ENCODE data around the gene MAGEB1.

MAGEB1 gene, protein sequence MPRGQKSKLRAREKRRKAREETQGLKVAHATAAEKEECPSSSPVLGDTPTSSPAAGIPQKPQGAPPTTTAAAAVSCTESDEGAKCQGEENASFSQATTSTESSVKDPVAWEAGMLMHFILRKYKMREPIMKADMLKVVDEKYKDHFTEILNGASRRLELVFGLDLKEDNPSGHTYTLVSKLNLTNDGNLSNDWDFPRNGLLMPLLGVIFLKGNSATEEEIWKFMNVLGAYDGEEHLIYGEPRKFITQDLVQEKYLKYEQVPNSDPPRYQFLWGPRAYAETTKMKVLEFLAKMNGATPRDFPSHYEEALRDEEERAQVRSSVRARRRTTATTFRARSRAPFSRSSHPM

DNA sequence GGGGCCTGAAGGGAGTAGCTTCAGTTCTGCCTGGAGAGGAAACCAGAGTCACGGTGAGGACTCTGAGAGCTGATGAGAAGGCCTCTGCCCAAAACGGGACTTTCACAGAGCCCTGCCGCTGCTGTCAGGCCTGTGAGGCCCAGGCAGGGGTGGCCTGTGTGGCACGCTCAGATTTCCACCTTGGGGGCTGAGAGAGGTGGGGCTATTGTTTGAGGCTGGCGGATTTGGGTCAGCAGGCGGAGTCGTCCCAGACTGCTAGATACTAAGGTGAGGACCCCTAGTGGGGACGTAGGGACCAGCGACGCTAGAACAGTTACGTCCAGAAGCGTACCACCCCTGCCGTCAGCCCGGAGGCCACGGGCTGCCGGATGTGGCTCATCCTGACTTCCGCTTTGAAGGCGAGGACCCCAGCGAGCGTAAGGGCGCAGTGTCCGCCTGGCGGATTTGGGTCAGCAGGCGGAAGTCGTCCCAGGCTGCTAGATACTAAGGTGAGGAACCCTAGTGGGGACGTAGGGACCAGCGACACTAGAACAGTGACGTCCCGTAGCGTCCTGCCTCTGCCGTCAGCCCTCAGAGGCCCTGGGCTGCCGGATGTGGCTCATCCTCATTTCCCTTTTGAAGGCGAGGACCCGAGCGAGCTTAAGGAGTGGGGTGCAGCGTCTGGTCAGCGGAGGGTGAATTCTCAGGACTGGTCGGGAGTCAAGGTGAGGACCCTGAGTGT is at the start of gene MAGEB1:
Gene MAGEB1, plus strand, starts transcription at position 378 of the 721 bp plus-strand sequence. CDS start 3,348 bp downstream, outside the sequence.
- DNase-seq (ENCODE audit: low read depth): no peak
- TF ChIP-seq, protein P1, sequence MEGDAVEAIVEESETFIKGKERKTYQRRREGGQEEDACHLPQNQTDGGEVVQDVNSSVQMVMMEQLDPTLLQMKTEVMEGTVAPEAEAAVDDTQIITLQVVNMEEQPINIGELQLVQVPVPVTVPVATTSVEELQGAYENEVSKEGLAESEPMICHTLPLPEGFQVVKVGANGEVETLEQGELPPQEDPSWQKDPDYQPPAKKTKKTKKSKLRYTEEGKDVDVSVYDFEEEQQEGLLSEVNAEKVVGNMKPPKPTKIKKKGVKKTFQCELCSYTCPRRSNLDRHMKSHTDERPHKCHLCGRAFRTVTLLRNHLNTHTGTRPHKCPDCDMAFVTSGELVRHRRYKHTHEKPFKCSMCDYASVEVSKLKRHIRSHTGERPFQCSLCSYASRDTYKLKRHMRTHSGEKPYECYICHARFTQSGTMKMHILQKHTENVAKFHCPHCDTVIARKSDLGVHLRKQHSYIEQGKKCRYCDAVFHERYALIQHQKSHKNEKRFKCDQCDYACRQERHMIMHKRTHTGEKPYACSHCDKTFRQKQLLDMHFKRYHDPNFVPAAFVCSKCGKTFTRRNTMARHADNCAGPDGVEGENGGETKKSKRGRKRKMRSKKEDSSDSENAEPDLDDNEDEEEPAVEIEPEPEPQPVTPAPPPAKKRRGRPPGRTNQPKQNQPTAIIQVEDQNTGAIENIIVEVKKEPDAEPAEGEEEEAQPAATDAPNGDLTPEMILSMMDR (conservative IDR thresholded peaks at IDR 0.05; ENCODE audit: low read length): no peak
- no peak within 1 kb of the TSS for H3K4me3 ChIP-seq (ENCODE audit: low read length)

DNA sequence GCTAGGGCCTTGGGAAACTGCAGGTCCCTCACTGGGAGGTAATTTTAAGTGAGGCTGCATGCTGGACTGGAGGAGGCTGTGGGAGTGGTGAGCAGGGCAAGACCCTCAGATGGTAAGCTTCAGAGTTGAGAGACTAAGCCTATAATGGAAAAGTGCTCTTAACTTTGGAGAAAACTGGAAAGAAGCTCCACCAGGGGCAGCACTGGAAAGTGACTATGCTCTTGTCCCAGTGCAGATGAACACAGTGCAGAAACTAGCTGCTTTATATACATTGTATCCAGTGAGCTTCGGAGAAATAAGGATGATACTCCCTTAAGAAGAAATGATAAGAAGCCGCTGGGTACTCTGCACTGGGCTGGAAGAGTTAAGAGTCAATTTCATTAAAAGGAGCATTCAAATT is 34.8 kb upstream of the MAGEB1 start:
- DNase-seq (ENCODE audit: low read depth): no peak
- H3K4me3 ChIP-seq (ENCODE audit: low read length): no peak overlapping the region
- TF ChIP-seq, protein P1 (conservative IDR thresholded peaks at IDR 0.05; ENCODE audit: low read length): no peak

DNA sequence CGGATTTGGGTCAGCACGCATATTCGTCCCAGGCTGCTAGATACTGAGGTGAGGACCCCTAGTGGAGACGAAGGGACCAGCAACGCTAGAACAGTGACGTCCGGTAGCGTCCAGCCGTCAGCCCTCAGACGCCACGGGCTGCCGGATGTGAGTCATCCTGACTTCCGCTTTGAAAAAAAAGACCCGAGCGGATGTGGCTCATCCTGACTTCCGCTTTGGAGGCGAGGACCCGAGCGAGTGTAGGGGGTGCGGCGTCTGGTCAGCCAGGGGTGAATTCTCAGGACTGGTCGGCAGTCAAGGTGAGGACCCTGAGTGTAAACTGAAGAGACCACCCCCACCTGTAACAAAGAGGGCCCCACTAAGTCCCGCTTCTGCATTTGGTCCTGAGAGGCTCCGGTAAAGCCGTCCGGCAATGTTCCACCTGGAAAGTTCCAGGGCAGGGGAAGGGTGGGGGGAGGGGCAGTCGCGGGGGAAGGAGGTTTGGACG is 31.5 kb upstream of the MAGEB1 start, which contains the start of gene MAGEB2:
Gene MAGEB2, plus strand, starts transcription at position 207 of the 487 bp plus-strand sequence. CDS start 3,018 bp downstream, outside the sequence.
- DNase-seq (ENCODE audit: low read depth): no peak
- TF ChIP-seq, protein P1 (conservative IDR thresholded peaks at IDR 0.05; ENCODE audit: low read length): no peak

DNA sequence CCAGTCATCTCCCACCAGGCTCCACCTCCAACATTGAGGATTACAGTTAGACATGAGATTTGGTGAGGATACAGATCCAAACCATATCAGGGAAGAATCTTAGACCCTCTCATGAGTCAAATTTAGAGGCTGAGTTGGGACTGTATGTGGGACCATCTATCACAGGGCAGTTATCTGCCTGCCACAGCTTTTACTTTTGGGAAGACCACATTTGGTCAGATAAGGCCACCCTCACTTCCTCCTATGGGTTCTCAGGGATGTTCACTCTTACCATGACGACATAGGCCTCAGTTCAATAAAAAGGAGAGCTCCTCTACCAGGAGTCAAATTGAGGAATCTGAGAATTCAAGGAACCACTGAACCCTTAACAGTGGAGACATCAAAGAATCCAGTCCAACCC is 29.5 kb upstream of the MAGEB1 start:
- H3K4me3 ChIP-seq (ENCODE audit: low read length): no peak overlapping the region

More for the DNA sequence above, 31.5 kb upstream of the MAGEB1 start, which contains the start of gene MAGEB2:
- H3K4me3 ChIP-seq (ENCODE audit: low read length): no peak within 1 kb of the TSS

DNA sequence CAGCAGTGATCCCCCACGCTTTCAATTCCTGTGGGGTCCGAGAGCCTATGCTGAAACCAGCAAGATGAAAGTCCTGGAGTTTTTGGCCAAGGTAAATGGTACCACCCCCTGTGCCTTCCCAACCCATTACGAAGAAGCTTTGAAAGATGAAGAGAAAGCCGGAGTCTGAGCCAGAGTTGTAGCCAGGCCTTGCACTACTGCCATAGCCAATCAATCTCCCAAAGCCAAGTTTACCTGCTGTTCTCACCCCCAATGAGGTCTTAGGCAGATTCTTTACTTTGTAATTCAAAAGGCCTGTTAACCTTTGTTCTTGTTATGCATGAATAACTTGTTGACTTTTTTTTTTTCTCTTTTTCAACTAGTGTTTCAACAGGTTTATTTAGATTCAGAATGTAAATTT is 27.6 kb upstream of the MAGEB1 start:
- TF ChIP-seq, protein P1 (conservative IDR thresholded peaks at IDR 0.05; ENCODE audit: low read length): no peak
- no peak for DNase-seq (ENCODE audit: low read depth)
- H3K4me3 ChIP-seq (ENCODE audit: low read length): no peak overlapping the region

More for the DNA sequence above, 29.5 kb upstream of the MAGEB1 start:
- TF ChIP-seq, protein P1 (conservative IDR thresholded peaks at IDR 0.05; ENCODE audit: low read length): no peak
- no peak for DNase-seq (ENCODE audit: low read depth)

DNA sequence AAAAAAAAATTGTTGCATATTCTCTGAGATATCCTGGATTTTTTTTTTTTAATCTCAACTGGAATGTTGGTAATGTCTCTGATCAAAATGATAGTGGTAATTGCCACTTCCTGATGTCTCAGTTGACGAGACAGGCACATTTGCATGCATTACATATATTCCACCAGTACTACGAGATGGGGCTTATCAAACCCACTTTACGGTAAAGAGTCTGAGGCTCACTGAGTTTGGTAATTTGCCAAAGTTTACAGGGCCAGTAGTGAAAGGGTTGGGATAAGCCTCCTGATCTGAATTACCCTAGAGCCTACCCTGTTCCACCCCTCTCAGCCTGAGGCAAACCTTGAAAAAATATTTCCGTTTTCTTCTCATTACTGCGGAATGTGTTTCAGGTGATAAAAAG is 26.3 kb upstream of the MAGEB1 start:
- TF ChIP-seq, protein P1 (conservative IDR thresholded peaks at IDR 0.05; ENCODE audit: low read length): no peak
- DNase-seq (ENCODE audit: low read depth): no peak

More for the DNA sequence above, 26.3 kb upstream of the MAGEB1 start:
- no peak overlapping the region for H3K4me3 ChIP-seq (ENCODE audit: low read length)

Measured in AG10803 (cell line).